Neural crest cell (in vitro differentiated cells): ENCODE results near the gene TBC1D16. TPM values are rescaled to one million over a fixed set of nuclear protein-coding genes. Genes with fewer than 3 reads are reported as not detected.

Experiments used
- DNase-seq: peaks from one replicate; pipeline ENCODE4 v3.0.0; 2021; ENCODE audit warnings: low read depth, mixed read lengths, low spot score
- H3K27ac Mint-ChIP-seq: one replicate; pipeline ENCODE4 v1.8.0; 2021; ENCODE audit warnings: mild to moderate bottlenecking, mixed read lengths; ENCODE audit not compliant: unreplicated experiment
- H3K27me3 Mint-ChIP-seq: 2 replicates; pipeline ENCODE4 v1.8.0; 2021; ENCODE audit warnings: low read depth, mild to moderate bottlenecking, mixed read lengths
- H3K36me3 Mint-ChIP-seq: 2 replicates; pipeline ENCODE4 v1.8.0; 2021; ENCODE audit warnings: low read depth, mild to moderate bottlenecking, mixed read lengths
- H3K4me1 Mint-ChIP-seq: 2 replicates; pipeline ENCODE4 v1.8.0; 2021; ENCODE audit warnings: mixed read lengths
- H3K4me3 Mint-ChIP-seq: one replicate; pipeline ENCODE4 v1.8.0; 2021; ENCODE audit warnings: mild to moderate bottlenecking, mixed read lengths
- H3K9me3 Mint-ChIP-seq: 2 replicates; pipeline ENCODE4 v1.8.0; 2021; ENCODE audit warnings: mixed read lengths
- total RNA-seq: library from RNA; stranded (reverse); gene quantifications from 2 replicates; pipeline ENCODE4 v1.2.1, GENCODE V29; 2021
- TF ChIP-seq, protein P1 (sequence below): fragments of 200-600 bp; sonication (generic); conservative IDR thresholded peaks from 2 replicates; pipeline ENCODE4 v1.5.0; 2021; ENCODE audit warnings: antibody characterized with exemption, mild to moderate bottlenecking

TBC1D16 gene
- total RNA-seq, 1 donor from 2014 or later = 96.2 TPM

DNA sequence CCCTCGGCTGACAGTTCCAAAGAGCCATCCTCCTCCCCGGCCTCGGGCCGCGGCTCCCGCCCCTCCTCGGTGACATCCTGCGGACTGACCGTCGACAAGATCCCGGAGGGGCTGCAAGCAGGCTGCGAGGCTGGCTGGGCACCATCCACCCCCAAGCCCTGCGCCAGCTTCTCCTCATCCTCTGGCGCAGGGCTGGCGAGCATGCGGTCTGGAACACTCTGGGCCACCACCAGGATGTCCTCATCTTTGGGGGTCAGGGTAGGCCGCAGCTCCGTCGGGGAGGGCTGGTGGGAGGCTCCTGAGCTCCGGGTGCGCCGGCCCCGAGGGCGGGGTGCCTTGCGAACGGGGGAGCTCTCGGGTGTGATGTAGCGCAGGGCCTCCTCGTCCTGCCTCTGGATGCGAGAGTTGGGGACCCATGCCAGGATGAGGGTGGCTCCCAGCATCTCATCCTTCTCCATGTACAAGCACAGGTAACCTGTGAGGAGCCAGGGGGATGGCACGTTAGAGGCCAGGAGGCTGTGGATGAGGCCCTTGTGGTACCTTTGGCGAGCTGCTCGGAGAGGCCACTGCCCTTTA lies 25.3 kb downstream of the TBC1D16 start:
- no peak for DNase-seq
- Mint-ChIP-seq H3K9me3 (no peaks in the 10 kb centered on the region), H3K4me3 (no peak overlapping the region), H3K27ac (no peak overlapping the region), H3K4me1 (peaks cover 23% of the 10 kb centered on the region), H3K36me3 (peaks cover 6% of the 10 kb centered on the region), H3K27me3 (no peaks in the 10 kb centered on the region)
- TF ChIP-seq, protein P1, sequence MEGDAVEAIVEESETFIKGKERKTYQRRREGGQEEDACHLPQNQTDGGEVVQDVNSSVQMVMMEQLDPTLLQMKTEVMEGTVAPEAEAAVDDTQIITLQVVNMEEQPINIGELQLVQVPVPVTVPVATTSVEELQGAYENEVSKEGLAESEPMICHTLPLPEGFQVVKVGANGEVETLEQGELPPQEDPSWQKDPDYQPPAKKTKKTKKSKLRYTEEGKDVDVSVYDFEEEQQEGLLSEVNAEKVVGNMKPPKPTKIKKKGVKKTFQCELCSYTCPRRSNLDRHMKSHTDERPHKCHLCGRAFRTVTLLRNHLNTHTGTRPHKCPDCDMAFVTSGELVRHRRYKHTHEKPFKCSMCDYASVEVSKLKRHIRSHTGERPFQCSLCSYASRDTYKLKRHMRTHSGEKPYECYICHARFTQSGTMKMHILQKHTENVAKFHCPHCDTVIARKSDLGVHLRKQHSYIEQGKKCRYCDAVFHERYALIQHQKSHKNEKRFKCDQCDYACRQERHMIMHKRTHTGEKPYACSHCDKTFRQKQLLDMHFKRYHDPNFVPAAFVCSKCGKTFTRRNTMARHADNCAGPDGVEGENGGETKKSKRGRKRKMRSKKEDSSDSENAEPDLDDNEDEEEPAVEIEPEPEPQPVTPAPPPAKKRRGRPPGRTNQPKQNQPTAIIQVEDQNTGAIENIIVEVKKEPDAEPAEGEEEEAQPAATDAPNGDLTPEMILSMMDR = no peak

DNA sequence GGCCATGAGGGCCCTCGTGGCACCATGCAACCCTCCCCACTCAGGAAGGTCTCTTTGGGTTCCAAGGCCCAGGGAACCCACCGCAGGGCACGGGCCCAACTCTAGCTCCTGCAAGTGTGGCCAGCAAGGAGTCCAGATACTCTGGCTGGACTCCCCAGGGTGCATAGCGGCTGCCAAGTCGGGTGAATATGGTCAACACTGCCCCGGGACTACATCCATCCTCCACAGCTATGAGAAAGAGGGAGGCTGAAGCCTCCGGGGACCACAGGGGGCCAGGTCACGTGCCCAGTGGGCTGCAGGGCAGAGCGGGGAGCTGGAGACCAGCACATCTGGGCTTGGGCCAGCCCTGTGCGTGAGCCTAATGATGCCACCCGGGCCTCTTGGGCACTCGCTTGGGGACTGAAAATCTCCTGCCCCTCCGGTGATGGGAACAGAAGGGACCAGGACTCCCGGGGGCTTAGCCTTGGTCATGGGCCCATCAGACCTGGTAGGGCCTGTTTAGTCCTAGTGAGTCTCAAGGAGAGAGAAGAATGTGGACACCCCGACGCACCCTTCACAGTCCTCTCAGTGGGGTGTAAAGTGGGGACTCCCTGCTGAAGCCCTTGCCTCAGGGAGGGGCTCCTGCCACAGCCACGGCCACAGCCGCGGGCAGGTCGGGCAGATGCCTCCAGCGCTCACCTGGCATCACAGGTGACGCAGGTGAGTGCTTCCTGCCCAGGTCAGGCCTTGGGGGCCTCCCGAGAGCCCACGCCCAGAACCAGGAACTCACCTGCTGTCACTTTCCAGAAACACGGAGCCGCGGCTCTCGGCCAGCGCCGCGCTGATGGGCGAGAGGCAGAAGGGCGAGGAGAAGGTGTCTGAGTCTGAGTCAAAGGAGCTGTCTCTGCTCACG lies 26.0 kb downstream of the TBC1D16 start:
- Mint-ChIP-seq H3K4me3 (no peak overlapping the region), H3K36me3 (peaks cover 4% of the 10 kb centered on the region), H3K4me1 (peaks cover 19% of the 10 kb centered on the region), H3K27me3 (no peaks in the 10 kb centered on the region), H3K9me3 (no peaks in the 10 kb centered on the region), H3K27ac (no peak overlapping the region)
- TF ChIP-seq, protein P1 = no peak
- no peak for DNase-seq

DNA sequence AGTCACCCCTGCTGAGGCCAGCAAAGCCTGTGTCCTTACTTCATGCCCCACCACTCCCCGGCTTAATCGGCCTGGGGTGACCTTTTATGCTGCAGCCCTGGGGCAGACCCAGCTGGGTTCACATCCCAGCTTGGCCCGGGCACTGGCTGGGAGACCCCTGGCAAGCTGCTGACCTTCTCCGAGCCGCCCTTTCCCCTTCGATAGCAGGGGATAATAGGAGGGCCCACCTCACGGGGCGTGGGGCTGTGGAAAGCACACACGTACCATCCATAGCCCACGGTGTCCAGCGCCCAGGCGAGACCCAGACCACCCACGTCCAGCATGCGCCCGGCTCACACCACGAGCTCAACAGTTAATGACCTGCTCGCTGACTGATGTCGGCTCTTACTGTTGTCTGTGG lies 26.8 kb downstream of the TBC1D16 start:
- H3K27me3 Mint-ChIP-seq = no peaks in the 10 kb centered on the region
- no peak for DNase-seq
- H3K27ac Mint-ChIP-seq = no peak overlapping the region
- no peaks in the 10 kb centered on the region for H3K9me3 Mint-ChIP-seq
- TF ChIP-seq, protein P1 = no peak
- H3K4me3 Mint-ChIP-seq = no peak overlapping the region
- no peaks in the 10 kb centered on the region for H3K36me3 Mint-ChIP-seq
- H3K4me1 Mint-ChIP-seq = peaks cover 16% of the 10 kb centered on the region

DNA sequence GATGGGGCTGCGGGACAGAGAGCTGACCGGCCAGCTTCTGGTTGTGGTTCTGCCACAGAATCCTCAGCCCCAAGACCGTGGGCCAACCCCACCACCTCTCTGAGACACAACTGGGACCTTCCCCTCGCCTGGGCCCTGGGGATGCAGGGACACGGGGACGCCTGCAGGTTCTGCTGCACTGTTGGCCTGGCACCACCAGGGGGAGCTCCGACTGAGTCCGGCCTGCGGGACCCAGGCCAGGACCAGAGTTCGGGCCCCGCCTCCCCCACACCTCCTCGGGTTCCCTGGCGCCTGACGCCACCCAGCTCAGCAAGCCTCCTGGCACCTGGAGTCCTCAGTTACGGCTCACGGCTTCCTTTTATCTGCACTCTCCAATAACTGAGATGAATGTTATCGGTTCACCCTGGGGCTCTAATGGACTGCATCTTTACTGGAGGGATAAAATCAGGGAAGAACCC lies 27.3 kb downstream of the TBC1D16 start:
- H3K36me3 Mint-ChIP-seq = no peaks in the 10 kb centered on the region

DNA sequence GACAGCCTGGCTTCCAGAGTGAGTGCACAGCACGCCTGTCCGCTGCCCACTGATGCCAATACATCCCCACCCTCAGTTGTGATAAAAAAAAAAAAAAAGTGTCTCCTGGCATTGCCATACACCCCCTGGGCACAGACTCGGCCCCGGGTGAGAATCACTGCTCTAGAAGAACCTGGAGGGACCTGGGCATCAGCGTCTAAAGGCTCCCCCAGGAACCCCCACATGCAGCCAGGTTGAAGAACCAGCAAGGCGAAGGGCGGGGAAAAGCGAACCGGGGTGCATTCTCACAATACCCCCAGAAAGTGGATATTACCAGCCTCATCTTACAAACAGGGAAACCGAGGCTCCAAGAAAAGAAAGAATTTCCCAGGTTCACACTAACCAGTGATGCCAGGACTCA lies 27.7 kb downstream of the TBC1D16 start:
- DNase-seq = no peak
- no peaks in the 10 kb centered on the region for H3K27me3 Mint-ChIP-seq
- TF ChIP-seq, protein P1 = no peak
- H3K4me1 Mint-ChIP-seq = peaks cover 14% of the 10 kb centered on the region
- no peaks in the 10 kb centered on the region for H3K36me3 Mint-ChIP-seq
- H3K27ac Mint-ChIP-seq = no peak overlapping the region
- H3K4me3 Mint-ChIP-seq = no peak overlapping the region
- H3K9me3 Mint-ChIP-seq = no peaks in the 10 kb centered on the region

More for the DNA sequence above, 27.3 kb downstream of the TBC1D16 start:
- Mint-ChIP-seq H3K27ac (no peak overlapping the region), H3K9me3 (no peaks in the 10 kb centered on the region), H3K27me3 (no peaks in the 10 kb centered on the region), H3K4me1 (peaks cover 16% of the 10 kb centered on the region), H3K4me3 (no peak overlapping the region)
- TF ChIP-seq, protein P1 = peak; percentile 84
- DNase-seq = peak; percentile 67
